HepG2 (cell line): Measurements from ENCODE around the gene TBC1D14. TPM values are rescaled to one million over a fixed set of nuclear protein-coding genes. Genes with fewer than 3 reads are reported as not detected.

ENCODE experiments used
- DMAP1 ChIP-seq: IDR thresholded peaks from 2 replicates; pipeline ENCODE4 v1.6.1; 2016
- ELF3 ChIP-seq: IDR thresholded peaks from 2 replicates; pipeline ENCODE4 v1.6.1; 2016; ENCODE audit warnings: missing genetic modification reagents, missing compliant biosample characterization
- GFI1 ChIP-seq: sonication (generic); formaldehyde crosslinking; IDR thresholded peaks from 2 replicates; pipeline ENCODE4 v1.5.0; 2020; ENCODE audit warnings: missing genetic modification reagents, mild to moderate bottlenecking, borderline replicate concordance
- MED8 ChIP-seq: sonication (generic); formaldehyde crosslinking; IDR thresholded peaks from 2 replicates; pipeline ENCODE4 v1.8.1; 2023; ENCODE audit warnings: mild to moderate bottlenecking, missing genetic modification reagents; ENCODE audit not compliant: insufficient replicate concordance
- NFIB ChIP-seq: sonication (generic); formaldehyde crosslinking; IDR thresholded peaks from 2 replicates; pipeline ENCODE4 v1.9.0; 2021; ENCODE audit warnings: missing genetic modification reagents, mild to moderate bottlenecking, borderline replicate concordance
- NFIC ChIP-seq: IDR thresholded peaks from 2 replicates; pipeline ENCODE4 v1.6.1; 2012; ENCODE audit warnings: mild to moderate bottlenecking, low read length, inconsistent platforms
- PRDM10 ChIP-seq: sonication (generic); formaldehyde crosslinking; IDR thresholded peaks from 2 replicates; pipeline ENCODE4 v1.4.0; 2020; ENCODE audit warnings: low read depth, missing genetic modification reagents
- RAD51 ChIP-seq: fragments of 450-650 bp; IDR thresholded peaks from 2 replicates; pipeline ENCODE4 v1.6.1; 2016; ENCODE audit warnings: borderline replicate concordance
- SATB2 ChIP-seq: sonication (generic); formaldehyde crosslinking; IDR thresholded peaks from 2 replicates; pipeline ENCODE4 v1.5.0; 2020; ENCODE audit warnings: missing genetic modification reagents
- SMAD9 ChIP-seq: sonication (generic); formaldehyde crosslinking; IDR thresholded peaks from 2 replicates; pipeline ENCODE4 v1.5.1; 2020; ENCODE audit warnings: mild to moderate bottlenecking, missing genetic modification reagents
- SRF ChIP-seq: IDR thresholded peaks from 2 replicates; pipeline ENCODE4 v1.6.1; 2011; ENCODE audit warnings: mild to moderate bottlenecking, low read depth, low read length, moderate library complexity
- TERF1 ChIP-seq: sonication (generic); formaldehyde crosslinking; IDR thresholded peaks from 2 replicates; pipeline ENCODE4 v1.8.0; 2022; ENCODE audit warnings: mild to moderate bottlenecking, missing genetic modification reagents, moderate library complexity
- TRIM24 ChIP-seq: sonication (generic); formaldehyde crosslinking; IDR thresholded peaks from 2 replicates; pipeline ENCODE4 v1.8.0; 2022; ENCODE audit warnings: mild to moderate bottlenecking, missing genetic modification reagents
- U2AF2 ChIP-seq: fragments of 200-400 bp; formaldehyde crosslinking; IDR thresholded peaks from 2 replicates; pipeline ENCODE4 v1.6.1; 2017; ENCODE audit warnings: low read depth, mild to moderate bottlenecking, low read length
- ZBTB25 ChIP-seq: IDR thresholded peaks from 2 replicates; pipeline ENCODE4 v1.6.1; 2018; ENCODE audit warnings: missing genetic modification reagents
- ZMYM2 ChIP-seq: sonication (generic); formaldehyde crosslinking; IDR thresholded peaks from 2 replicates; pipeline ENCODE4 v1.8.0; 2022; ENCODE audit warnings: mild to moderate bottlenecking, missing genetic modification reagents
- ZNF10 ChIP-seq: sonication (generic); formaldehyde crosslinking; IDR thresholded peaks from 2 replicates; pipeline ENCODE4 v1.4.0; 2020; ENCODE audit warnings: mild to moderate bottlenecking, low read depth, missing genetic modification reagents, borderline replicate concordance
- ZNF101 ChIP-seq: sonication (generic); formaldehyde crosslinking; IDR thresholded peaks from 2 replicates; pipeline ENCODE4 v1.4.0; 2020; ENCODE audit warnings: mild to moderate bottlenecking, low read depth, missing genetic modification reagents, borderline replicate concordance
- ZNF274 ChIP-seq: sonication (generic); formaldehyde crosslinking; IDR thresholded peaks from 2 replicates; pipeline ENCODE4 v1.5.1; 2020; ENCODE audit warnings: mild to moderate bottlenecking, missing genetic modification reagents
- ZNF652 ChIP-seq: IDR thresholded peaks from 2 replicates; pipeline ENCODE4 v1.6.1; 2016; ENCODE audit warnings: low read depth, borderline replicate concordance
- ZNF883 ChIP-seq: sonication (generic); formaldehyde crosslinking; IDR thresholded peaks from 2 replicates; pipeline ENCODE4 v1.5.1; 2020; ENCODE audit warnings: mild to moderate bottlenecking, missing genetic modification reagents; ENCODE audit errors: not compliant biosample characterization
- ZSCAN12 ChIP-seq: sonication (generic); formaldehyde crosslinking; IDR thresholded peaks from 2 replicates; pipeline ENCODE4 v1.9.0; 2021; ENCODE audit warnings: mild to moderate bottlenecking, missing genetic modification reagents
- polyA plus RNA-seq, 8 experiments: library from polyadenylated mRNA; depleted of rRNA in 3 of 8; stranded (reverse) in 7 of 8; unstranded in 1 of 8; fragments of >200 nt; fragmentation: Illumina TruSeq in 4 of 8; extraction: Trizol in 4 of 8; gene quantifications; 2 replicates each; pipeline versions ENCODE4 v1.2.1 to v1.2.3, GENCODE V29; 2011 to 2016; ENCODE audit warnings: low read depth in 4 of 8, missing spikeins in 1 of 8, mixed read lengths in 1 of 8; ENCODE audit not compliant: insufficient read depth in 1 of 8
- total RNA-seq, 5 experiments: library from RNA; depleted of rRNA; stranded (reverse); fragments of >200 nt; fragmentation: Illumina TruSeq; extraction: Trizol; gene quantifications; 2 replicates each; pipeline ENCODE4 v1.2.3, GENCODE V29; 2016; ENCODE audit warnings: low read depth in 1 of 5
- TF ChIP-seq, protein P1 (sequence below): sonication (generic); formaldehyde crosslinking; IDR thresholded peaks from 2 replicates; pipeline ENCODE4 v1.8.1; 2023; ENCODE audit warnings: mild to moderate bottlenecking, missing genetic modification reagents

TBC1D14 gene
- total and polyA plus RNA-seq, 2 of the 13 experiments (the other 11 are each of a cell fraction or from before 2014, with no cell fraction given) = 29.5 to 46.5 TPM

GRCh38 chr4:7067452-7068278 is 158.0 kb downstream of the TBC1D14 start, which contains the start of gene GRPEL1 (continued):
- peak; percentile 45; the same call in 1 of the 2 replicates for TF ChIP-seq ELF3 (CRISPR knock-in tag)
- TF ChIP-seq SMAD9 (CRISPR knock-in tag) = no peak
- 0 out of 2 replicates have a peak, but pooled peaks have one; percentile 44 for TF ChIP-seq SRF
- TF ChIP-seq ZNF274 = peak; percentile 91; the same call in 1 of the 2 replicates
- peak; percentile 80 for TF ChIP-seq DMAP1 (CRISPR knock-in tag)
- no peak for TF ChIP-seq ZSCAN12 (CRISPR knock-in tag)
- TF ChIP-seq SATB2 (CRISPR knock-in tag) = no peak
- TF ChIP-seq U2AF2 = no peak
- no peak for TF ChIP-seq RAD51
- no peak for TF ChIP-seq ZMYM2
- TF ChIP-seq ZNF101 (CRISPR knock-in tag) = 0 out of 2 replicates have a peak, but pooled peaks have one; percentile 67
- peak; percentile 85 for TF ChIP-seq ZNF883 (CRISPR knock-in tag)
- no peak for TF ChIP-seq NFIB (CRISPR knock-in tag)
- TF ChIP-seq TRIM24 (CRISPR knock-in tag) = no peak
- no peak for TF ChIP-seq ZBTB25 (CRISPR knock-in tag)
- TF ChIP-seq NFIC = no peak
- no peak for TF ChIP-seq PRDM10 (CRISPR knock-in tag)
- TF ChIP-seq TERF1 (CRISPR knock-in tag) = no peak
- no peak for TF ChIP-seq ZNF10
- TF ChIP-seq, protein P1, sequence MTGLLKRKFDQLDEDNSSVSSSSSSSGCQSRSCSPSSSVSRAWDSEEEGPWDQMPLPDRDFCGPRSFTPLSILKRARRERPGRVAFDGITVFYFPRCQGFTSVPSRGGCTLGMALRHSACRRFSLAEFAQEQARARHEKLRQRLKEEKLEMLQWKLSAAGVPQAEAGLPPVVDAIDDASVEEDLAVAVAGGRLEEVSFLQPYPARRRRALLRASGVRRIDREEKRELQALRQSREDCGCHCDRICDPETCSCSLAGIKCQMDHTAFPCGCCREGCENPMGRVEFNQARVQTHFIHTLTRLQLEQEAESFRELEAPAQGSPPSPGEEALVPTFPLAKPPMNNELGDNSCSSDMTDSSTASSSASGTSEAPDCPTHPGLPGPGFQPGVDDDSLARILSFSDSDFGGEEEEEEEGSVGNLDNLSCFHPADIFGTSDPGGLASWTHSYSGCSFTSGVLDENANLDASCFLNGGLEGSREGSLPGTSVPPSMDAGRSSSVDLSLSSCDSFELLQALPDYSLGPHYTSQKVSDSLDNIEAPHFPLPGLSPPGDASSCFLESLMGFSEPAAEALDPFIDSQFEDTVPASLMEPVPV = no peak
- TF ChIP-seq ZNF652 (CRISPR knock-in tag) = no peak
- no peak; the same call in 1 of the 2 replicates for TF ChIP-seq GFI1
- TF ChIP-seq MED8 (CRISPR knock-in tag) = no peak
